ENCODE results near the gene KCNB1.

GRCh38 chr20:49427751-49428518, 54.5 kb downstream of the KCNB1 start:
- TF ChIP-seq EZH2 (IDR thresholded peaks at IDR 0.05; ENCODE audit: borderline replicate concordance, insufficient read depth, low read depth, low read length, poor library complexity, severe bottlenecking): no peak
- TF ChIP-seq CTCF (IDR thresholded peaks at IDR 0.05): no peak

Data from B cell (primary cell).